IPS-18c (cell line): ENCODE results near the gene CNTNAP2.
"Not testable (repeated sequence)": the region's sequence is repeated elsewhere in the genome, so short reads cannot be mapped to it uniquely, and the experiment has no call there.

ENCODE experiments used
- H3K4me3 ChIP-seq: 2 replicates; pipeline ENCODE4 v1.7.0; 2013; ENCODE audit warnings: low read depth, mild to moderate bottlenecking, low read length, moderate library complexity; ENCODE audit not compliant: insufficient read depth
- H3K9me3 ChIP-seq: one replicate; pipeline ENCODE4 v1.6.1; 2013; ENCODE audit warnings: mild to moderate bottlenecking, low read length, moderate library complexity; ENCODE audit not compliant: control insufficient read depth, insufficient read depth

CNTNAP2 gene

DNA sequence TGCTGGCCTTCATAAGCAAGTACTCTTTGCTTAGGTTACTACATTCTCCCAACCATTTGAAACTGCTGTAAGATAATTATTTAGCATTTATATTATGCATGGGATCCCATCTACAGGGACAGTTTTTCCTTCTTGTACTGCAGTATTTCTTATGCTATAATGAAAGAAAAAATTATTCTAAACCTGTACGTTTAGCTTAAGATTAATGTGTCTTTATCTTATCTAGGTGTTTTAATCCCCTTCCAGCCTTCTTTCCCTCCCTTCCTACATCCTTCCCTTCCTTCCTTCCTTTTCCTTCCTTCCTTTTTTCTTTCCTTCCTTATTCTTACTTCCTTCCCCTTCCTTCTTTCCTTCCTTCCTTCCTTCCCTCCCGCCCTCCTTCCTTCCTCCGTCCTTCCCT lies 778.3 kb downstream of the CNTNAP2 start:
- H3K9me3 ChIP-seq = no peaks in the 10 kb centered on the region

DNA sequence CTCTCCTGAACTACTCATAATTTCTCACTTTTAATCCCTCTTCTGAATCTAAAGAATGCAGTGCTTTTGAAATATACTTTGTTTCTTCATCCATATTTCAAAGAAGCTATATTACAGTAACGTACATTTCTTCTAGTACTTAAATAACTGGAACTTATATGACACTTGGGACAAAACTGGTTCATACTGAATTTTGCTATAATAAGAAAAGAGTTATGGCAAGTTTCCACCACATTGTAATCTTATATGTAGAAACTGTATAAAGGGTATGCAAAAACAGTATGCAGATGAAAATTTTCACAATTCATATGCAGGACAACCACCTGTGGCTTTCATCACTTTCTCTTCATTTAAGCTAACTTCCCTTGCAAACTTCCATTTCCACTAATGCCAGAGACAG lies 785.7 kb downstream of the CNTNAP2 start:
- H3K4me3 ChIP-seq = no peak overlapping the region; the same call in 1 of the 2 replicates
- H3K9me3 ChIP-seq = no peaks in the 10 kb centered on the region

More for the DNA sequence above, 778.3 kb downstream of the CNTNAP2 start:
- no peak overlapping the region for H3K4me3 ChIP-seq

DNA sequence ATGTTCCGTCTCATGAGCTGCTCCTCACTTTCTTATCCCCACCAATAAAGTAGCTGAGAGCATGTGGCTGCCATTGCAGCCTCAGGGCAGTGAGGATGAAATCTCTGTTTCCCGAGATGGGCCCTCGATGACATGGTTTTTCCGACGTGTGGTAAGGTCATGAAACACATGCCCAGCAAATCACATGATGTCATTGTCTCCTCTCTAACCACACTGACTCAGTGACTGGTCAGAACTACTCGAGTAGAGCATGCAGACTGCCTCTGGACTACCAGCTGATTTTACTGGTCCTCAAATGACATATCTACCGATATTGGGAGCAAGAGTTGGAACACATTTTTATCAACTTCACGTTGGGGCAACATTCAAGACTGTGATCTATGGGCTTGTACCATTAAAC lies 786.1 kb downstream of the CNTNAP2 start:
- Histone ChIP-seq H3K9me3 (no peaks in the 10 kb centered on the region), H3K4me3 (no peak overlapping the region; the same call in 1 of the 2 replicates)

DNA sequence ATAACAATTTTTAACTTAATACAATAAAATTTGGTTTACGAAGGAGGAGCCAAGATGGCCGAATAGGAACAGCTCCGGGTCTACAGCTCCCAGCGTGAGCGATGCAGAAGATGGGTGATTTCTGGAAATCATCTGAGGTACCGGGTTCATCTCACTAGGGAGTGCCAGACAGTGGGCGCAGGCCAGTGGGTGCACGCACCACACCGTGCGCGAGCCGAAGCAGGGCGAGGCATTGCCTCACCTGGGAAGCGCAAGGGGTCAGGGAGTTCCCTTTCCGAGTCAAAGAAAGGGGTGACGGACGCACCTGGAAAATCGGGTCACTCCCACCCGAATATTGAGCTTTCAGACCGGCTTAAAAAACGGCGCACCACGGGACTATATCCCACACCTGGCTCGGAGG lies 789.1 kb downstream of the CNTNAP2 start:
- not testable (repeated sequence) for H3K4me3 ChIP-seq, H3K9me3 ChIP-seq

DNA sequence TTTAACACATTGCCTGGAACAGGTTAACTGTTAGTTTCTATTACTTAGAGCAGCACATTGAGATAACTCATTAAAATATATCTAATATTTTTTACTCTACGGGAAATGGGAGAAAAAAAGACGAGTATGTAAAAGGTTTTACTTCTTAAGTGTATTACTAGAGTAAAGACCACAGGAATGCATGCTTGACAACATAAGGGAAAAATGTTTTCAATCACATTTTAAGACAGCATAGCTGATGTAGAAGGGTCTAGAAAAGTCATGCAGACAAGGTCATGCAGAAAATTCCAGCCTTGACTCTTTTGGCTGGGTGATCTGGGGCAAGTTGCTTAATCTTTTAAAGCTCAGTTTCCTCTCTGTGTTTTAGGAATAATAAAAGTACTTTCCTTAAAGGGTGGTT lies 806.2 kb downstream of the CNTNAP2 start:
- no peaks in the 10 kb centered on the region for H3K9me3 ChIP-seq
- H3K4me3 ChIP-seq = no peak overlapping the region

DNA sequence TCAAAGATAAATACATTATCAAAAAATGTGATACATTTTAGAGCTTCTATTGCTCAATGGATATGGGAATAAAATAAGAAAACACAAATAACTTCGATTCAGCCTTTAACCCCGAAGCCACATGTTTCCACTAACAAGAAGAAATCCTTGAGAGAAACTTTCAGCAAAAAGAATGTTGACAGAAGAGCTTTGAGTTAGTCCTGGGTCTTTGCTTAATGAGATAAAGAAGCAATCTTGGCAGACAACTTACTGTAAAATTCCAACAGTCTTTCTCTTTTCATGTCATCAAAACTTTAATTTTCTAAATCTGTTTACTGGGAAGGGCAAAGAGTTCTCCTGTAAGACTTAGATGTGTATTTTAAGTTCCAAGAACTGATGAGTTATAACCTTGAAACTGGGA lies 810.2 kb downstream of the CNTNAP2 start:
- Histone ChIP-seq H3K9me3 (peaks cover 2% of the 10 kb centered on the region), H3K4me3 (no peak overlapping the region)

DNA sequence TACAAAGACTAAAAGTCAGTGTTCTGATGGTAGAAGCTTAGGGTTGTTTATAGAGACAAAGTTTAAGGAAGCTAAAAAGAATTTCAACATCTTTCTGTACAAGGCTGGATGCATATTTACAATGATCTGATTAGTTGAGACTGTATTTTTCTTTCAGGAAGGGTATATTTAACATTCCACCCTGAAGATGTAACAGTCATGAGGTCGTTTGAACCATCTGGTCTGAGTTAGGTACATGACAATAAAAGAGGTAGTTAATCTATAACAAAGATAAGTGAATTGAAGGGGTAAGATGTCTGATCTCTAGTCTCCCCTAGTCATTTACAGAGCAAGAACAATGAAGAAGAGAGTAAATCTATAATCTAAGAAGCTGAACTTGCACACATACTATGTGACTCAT lies 821.2 kb downstream of the CNTNAP2 start:
- Histone ChIP-seq H3K4me3 (no peak overlapping the region), H3K9me3 (no peaks in the 10 kb centered on the region)

DNA sequence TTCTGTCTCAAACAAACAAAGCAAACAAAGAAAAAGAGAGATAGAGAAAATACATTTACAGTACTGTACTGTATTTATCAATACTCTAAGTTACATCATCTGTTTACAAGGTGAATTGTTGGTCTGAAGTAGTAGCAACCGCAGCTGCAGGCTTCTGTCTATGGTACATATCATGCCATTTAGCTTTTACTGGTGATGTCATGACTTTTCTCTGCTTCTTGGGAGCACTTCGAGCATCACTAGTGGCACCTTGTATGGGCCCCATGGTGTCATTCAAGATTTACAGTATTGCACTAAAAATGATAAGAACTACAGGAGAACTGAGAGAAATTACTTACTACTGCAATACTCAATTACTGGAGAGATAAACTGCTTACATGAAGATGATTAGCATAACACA lies 826.9 kb downstream of the CNTNAP2 start:
- Histone ChIP-seq H3K4me3 (no peak overlapping the region), H3K9me3 (no peaks in the 10 kb centered on the region)

DNA sequence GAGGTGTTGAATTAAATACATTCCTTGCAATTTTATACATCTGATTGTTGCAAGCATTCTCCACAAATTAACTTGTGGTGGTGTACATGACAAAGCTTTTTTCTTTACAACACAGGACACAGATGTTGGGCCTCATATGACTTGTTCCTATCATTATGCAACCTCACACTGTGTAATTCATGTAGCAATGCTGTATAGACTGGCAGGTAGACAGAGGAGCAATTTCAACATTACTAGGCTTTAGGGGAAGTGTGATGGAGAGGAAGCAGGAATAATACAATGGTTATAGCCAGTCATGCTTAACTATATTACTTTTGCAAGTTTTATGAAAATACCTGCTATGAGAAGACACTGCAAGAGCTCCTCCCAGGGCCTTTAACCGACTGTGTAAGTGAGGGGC lies 832.1 kb downstream of the CNTNAP2 start:
- Histone ChIP-seq H3K9me3 (no peaks in the 10 kb centered on the region), H3K4me3 (no peak overlapping the region)

DNA sequence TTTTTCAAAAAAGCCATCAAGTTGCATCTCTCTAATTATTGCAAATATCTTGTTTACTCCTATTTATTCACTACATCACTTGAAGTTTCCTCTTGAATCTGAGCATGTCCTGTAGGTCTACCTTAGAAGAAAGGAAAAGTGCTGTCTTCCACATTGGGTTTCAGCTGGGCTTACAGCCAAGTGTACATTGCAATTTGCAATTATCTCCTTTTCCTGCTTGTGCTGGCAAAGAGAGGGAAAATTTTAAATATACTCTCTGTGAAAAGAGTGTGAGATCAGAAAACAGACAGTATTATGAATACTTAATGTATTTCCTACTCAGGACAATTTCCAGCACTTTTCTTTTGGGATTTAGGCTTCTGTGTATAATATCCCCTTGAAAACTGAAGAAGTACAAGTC lies 839.7 kb downstream of the CNTNAP2 start:
- Histone ChIP-seq H3K4me3 (no peak overlapping the region), H3K9me3 (no peaks in the 10 kb centered on the region)

DNA sequence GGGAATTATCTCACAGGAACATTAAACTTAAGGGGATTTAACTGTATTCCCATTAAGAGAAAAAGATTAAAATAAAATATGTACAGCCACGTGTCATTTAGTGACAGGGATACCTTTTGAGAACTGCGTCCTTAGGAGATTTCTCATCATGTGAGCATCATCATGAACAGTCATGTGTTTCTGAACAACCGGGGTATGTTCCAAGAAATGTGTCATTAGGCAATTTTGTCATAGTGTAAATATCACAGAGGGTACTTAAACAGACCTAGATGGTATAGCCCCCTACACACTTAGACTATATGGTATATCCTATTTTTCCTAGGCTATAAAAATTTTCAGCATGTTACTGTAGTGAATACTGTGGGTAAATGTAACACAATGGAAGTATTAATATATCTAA lies 840.3 kb downstream of the CNTNAP2 start:
- H3K4me3 ChIP-seq = no peak overlapping the region

DNA sequence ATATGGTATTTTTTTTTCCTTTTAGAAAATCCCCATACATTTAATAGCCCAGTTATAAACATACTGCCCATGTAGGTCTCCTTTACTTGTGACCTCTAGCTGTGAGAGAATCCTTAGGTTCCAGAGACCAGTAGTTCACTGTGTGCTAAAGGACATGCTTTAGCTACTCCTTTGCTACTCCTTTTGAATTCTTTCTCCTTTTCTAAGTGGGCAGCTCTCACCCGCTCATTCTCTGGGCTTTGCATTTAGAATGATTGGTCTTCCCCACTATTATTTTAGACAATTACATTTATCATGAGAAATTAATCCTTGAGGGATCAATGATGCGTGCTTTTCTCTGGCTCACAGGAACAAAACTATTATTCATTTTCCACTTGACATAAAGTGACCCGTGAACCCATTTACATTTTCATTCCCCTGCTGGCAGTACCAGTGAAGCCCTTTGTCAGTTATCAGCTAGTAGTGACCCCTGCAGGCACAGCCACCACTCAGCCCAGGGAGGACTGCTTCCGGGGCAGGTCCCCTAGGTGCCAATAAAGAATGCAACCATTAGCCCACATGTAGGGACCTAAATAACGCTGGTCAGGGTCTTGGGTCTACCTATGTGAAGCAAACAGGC lies 844.3 kb downstream of the CNTNAP2 start:
- Histone ChIP-seq H3K4me3 (no peak overlapping the region), H3K9me3 (no peaks in the 10 kb centered on the region)

More for the DNA sequence above, 840.3 kb downstream of the CNTNAP2 start:
- H3K9me3 ChIP-seq = no peaks in the 10 kb centered on the region

DNA sequence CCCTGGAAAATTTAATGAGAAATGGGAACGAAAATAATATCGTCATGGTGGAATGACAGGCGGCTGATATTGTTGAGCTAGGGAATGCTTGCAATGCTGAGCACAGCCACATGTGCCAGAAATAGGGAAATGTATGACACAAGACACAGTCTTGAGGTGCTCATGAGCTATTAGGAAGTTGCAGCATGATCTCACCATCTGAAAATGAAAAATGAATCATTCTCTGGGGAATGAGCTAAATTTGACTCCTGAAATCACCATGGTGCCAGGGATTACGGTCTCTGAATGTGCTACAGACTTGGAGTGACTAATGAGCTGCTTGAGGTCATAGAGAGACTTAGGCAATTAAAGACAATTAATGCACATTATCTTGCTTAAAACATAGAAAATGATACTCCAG lies 845.0 kb downstream of the CNTNAP2 start:
- no peak overlapping the region for H3K4me3 ChIP-seq
- no peaks in the 10 kb centered on the region for H3K9me3 ChIP-seq

DNA sequence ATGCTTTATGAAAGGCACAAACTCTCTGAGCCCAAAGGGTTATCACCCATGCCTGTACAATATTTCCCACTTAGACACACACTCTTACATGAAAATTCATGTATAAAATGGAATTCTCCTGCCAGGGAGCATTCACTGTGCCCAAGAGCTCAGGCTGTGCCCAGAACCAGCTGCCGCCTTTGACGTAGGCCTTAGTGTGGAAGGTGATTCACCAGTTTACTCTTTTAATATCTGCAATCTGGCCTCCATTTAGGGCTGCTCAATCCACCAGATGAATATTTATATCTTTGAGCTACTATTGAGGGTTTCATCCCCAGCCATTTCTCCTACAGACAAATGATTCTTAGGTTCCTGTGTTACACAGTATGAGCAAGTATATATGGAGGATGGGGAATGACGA lies 849.7 kb downstream of the CNTNAP2 start:
- no peaks in the 10 kb centered on the region for H3K9me3 ChIP-seq

DNA sequence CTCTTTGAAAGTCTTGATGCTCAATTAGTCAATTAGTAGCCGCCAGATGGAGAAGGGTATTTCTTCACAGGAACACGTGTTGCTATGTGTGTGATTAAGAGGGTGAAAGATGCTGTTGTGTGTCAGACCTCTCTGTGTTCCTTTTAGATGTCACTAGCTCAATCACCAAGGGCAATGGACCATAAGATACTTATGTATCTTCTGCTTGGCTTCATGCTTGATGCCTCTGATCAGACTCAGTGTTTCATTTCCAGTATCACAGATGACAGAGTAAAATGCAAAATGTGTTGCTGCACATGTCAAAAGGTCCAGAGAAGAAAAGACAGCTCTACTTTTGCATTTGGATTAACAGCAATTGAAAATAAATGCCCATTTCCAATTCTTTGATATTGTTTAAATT lies 865.9 kb downstream of the CNTNAP2 start:
- H3K4me3 ChIP-seq = no peak overlapping the region
- H3K9me3 ChIP-seq = no peaks in the 10 kb centered on the region

More for the DNA sequence above, 849.7 kb downstream of the CNTNAP2 start:
- H3K4me3 ChIP-seq = no peak overlapping the region

DNA sequence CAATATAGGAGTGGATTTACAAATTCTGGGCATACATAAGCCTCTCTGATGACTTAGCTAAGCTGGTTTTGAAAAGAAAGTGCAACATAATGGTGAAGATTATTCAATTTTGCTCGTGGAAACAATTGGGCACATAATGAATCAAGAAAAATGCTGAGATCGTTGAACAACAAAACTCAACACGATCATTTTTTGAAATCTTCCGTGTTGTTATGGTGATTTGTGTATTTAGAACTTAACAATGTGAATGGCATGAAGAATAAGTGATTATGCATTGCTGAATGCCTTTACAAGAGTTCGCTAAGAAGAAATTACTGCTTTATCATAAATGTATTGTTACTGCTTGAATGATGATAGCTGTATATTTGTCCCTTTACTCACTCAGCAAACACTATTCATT lies 875.0 kb downstream of the CNTNAP2 start:
- no peaks in the 10 kb centered on the region for H3K9me3 ChIP-seq

DNA sequence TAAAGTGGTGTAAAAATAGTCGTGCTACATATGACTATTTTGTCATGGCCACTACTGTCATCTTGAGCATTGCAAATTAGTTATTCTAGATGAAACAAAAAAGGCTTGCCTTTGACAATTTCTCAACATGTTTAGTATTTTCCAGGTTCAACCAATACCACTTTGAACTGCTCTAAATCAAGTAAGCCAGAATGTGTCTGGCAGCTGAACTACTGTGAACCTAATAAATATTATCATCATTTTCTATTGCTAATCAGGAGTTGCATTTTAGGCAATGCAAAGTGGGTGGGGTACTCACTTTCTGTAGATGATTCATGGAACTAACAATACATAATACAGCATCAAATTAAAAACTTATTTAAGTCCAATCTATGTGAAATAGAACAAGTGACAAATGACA lies 877.2 kb downstream of the CNTNAP2 start:
- no peak overlapping the region for H3K4me3 ChIP-seq

More for the DNA sequence above, 875.0 kb downstream of the CNTNAP2 start:
- no peak overlapping the region for H3K4me3 ChIP-seq

DNA sequence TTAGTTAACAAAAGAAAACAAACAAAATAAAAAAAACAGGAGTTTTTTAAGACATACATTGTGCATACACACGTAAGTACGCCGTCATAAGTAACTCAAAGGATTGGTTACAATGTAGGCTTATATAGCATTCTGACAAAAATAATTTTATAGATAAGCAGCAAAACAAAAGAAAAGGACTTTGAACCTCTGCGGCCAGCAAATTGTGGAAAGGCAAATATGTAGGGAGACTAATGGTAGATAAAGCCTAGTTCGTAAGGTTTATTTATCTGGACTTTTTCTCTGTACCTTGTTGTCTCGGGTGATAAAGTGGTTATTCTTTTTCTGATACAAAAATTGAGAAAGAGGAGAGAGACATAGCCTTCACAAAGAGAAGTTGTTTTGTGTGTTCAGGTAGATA lies 891.9 kb downstream of the CNTNAP2 start:
- no peaks in the 10 kb centered on the region for H3K9me3 ChIP-seq
- H3K4me3 ChIP-seq = no peak overlapping the region

More for the DNA sequence above, 877.2 kb downstream of the CNTNAP2 start:
- no peaks in the 10 kb centered on the region for H3K9me3 ChIP-seq

DNA sequence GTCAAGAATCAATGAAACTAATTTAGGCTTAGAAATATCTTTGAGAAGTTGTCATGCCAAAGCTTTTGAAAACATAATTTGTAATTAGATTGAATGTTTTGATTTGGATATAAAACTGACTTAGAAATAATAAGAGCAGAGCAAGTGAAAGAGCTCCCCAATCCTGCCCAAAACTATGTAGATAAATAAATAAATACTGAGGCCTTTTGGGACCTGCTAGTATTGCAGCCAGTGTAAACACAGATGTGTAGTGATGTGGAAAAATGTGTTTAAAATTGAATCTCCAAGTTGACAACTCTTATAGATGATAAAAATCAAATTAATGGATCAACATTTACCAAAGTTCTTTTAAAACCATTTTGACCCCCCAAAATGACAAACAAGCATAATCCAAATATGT lies 896.1 kb downstream of the CNTNAP2 start:
- Histone ChIP-seq H3K4me3 (no peak overlapping the region), H3K9me3 (no peaks in the 10 kb centered on the region)
